Activated CD8-positive, alpha-beta memory T cell treated with anti-CD3 and anti-CD28 coated beads, Interleukin-2, amount 50 U/mL, for 1 hour (primary cell): ENCODE measurements around the gene ZNF19.

Source experiments
- DNase-seq: peaks from one replicate; pipeline ENCODE4 v3.0.0-alpha.2; 2020; ENCODE audit errors: extremely low read depth

Gene ZNF19

DNA sequence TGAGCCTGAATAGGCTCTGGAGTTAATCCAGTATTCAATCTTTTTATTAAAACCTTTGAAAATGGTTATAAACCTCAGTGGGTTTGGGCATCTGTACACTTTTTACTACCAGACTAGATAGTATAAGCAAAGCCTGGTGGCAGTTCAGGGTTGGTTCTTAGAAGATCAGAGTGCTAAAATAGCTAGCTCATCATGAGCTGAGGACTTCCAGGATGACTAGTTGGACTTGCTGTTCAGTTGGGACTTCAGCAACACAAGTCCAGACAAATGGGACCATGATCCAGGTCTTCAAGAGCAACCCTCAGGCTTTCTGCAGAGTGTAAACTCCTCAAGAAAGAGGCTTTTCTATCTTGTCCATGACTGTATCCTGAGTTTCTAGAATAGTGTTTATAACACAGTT is 1.2 kb upstream of the ZNF19 start:
- DNase-seq = no peak

DNA sequence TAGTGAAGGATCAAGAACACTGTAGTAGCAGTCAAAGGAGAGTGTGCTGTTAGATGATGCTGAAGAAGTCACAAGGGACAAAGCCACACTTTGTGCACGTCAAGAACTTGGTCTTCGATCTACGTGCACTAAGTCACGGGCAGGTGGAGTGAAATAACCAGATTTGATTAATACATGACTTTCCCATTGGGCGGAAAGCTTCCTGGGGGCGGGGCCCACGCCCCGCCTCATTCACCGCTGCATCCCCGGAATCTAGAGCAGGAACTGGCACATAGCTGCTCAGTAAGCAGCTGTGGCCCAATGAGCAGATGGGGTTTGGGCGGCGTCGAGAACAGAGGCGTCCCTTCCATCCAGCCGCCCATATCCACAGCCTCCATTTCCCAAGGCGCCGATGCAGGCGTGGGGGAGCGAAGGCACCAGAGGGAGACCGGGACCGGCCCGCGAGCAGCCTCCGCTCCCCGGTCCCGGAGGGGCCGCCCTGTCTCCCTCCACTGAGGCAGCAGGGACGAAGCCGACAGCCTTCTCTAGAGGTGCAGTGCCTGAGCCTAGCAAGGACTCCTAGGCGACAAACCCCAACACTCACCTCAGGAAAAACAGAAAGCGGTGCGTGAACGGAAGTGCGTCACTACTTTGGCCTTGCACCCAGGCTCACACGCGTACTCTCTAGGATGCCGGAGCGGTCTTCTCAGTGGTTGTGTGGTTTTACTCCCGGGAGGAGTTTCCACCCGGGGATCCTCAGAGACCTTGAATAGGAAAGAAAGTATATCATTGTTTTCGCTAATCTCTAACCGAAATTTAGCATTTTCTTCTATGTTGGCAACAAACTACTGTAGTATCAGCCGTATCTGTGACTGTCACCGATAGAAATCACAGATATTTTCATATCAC is 4.9 kb downstream of the ZNF19 start:
- peak; percentile 69 for DNase-seq

DNA sequence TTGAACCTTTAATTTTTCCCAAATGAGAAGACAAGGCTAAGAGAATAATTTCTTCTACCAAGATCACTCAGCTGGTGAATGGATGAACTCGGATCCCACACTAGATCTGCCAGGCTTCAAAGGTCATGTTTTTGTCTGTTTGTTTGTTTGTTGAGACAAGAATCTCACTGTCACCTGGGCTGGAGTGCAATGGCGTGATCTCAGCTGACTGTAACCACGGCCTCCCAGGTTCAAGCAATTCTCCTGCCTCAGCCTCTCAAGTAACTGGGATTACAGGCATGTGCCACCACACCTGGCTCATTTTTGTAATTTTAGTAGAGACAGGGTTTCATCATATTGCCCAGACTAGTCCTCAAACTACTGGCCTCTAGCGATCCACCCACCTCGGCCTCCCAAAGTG is 6.6 kb downstream of the ZNF19 start:
- no peak for DNase-seq

DNA sequence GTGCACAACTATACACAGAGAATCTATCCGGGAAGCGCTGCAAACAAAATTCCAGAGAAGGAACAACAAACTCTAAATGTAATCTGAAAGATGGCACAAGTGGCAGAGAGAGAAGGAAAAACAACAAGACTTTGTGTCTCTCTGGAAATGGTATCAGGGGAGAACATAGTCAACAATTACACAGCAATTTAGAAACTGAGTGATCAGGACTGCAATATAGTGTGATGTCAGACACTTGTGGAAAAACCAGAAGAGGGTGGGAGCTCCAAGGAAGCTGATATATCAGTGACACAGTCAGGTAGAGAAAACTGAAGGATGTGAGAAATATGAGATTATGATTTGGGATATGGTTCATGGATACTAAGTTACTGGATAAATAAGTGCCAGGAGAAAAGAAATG is 8.2 kb downstream of the ZNF19 start:
- no peak for DNase-seq

DNA sequence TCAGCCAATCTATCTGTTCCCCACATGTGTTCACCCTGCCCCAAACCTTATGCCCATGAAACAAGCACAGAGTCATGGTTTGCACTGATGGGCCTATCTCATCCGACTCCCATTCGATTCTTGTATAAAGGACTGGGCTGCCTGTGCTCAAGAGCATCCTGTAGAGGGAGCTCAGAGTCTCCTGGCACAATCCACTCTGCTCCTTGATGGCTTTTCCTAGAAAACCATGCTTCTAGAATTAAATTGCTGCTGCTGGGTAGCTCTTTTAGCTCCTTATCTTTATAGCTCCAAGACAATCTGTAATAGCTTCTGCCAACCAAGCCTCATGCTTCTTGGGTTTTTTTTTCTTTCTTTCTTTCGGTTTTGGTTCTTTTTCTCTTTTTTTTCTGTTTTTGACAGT is 9.7 kb downstream of the ZNF19 start:
- DNase-seq = no peak

DNA sequence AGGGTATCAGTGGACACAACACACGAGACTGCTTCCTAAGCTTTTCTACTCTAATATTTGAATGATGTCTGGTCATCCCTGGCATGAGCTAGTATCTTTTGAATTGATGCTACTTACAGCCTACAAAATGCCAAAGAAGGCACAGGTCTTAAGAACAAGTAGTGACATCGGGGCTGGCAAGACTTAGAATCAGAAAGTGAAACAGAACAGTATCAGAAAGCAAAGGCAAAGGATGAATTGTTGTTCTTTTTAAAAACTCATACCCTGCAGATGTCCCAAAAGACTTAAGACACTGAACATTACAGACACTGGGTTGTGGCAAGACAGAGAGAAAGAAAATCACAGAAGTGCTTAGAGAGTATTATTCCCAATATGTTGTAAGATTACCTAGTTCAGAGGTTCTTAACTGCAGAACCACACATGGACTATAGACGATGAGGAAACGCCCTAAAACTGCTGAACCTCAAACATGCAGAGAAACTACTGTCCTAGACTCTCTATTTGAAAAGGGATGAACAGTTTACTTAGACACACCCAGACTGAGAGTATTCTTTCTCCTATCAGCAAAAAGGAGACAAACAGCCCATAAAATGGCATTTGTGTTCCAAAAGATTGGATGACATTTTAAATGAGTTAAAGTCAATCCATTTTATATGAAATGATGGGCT is 12.5 kb downstream of the ZNF19 start:
- no peak for DNase-seq

DNA sequence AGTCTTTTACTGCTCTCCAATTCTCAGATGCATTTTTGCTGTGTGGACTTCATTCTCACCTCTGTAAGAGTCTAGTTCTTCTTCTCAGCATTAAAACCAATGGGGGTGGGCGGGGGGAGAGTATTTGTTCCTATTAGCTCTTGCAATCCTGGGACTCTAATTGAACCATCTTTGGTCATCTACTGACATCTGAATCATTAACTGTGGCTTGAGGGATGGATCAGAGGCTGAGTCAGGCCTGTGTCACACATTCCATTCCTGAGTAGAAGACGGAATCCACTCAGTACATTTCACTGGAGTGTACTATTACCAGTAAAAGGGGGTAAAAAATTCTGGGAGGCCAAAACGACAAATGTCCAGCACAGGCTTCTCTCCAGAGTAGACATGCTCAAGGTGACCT is 14.3 kb downstream of the ZNF19 start:
- no peak for DNase-seq

DNA sequence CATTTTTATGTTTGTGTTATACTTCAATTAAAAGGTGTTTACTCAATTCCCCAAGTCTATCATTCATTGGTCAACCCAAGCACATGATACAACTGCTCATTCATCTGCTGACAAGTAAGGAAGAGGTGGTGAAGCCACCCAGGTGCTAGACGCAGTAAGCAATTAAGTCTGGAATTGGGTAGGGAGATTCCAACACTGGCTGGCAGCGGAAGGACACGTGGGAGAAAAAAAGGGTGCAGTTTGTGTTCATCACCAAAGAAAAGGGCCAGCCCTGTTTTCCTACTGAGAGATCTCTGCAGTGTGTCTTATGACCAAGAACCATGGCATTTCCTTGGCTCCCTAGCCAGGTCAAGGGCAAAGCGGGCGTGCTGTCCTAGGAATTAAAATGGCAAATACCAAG is 15.2 kb downstream of the ZNF19 start:
- DNase-seq = no peak

DNA sequence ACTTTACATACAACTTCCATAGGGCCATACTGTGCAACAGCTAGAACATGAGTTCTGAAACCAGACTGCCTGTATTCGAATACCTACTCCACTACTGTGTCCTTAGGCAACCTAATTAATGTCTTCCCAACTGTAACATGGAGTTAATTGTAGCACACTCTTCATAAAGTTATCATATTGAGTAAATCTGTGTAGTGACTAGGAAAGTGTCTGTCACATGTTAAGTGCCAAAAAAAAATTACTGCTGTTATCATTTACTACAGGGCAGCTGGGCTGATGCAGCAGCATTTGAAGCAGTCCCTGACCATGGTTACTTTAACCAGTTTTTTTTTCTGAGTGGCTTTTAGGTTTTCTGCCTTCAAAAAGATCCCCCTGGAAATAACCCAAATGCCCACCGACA is 16.2 kb downstream of the ZNF19 start:
- no peak for DNase-seq

DNA sequence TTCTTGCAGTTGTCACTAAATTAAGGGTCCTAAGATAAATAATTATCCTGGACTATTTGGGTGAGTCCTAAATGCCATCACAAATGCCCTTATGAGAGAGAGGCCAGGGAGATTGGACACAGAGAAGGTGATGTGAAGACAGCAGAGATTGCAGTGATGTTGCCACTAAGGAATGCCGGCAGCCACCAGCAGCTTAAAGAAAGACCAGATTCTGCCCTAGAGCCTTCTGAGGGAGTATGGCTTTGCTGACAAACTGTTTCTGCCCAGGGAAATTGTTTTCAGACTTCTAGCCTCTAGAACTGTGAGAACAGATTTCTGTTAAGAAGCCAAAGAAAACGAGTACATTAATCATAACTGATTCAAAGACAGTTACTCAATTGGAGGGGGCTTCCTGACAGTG is 17.1 kb downstream of the ZNF19 start:
- DNase-seq = no peak

DNA sequence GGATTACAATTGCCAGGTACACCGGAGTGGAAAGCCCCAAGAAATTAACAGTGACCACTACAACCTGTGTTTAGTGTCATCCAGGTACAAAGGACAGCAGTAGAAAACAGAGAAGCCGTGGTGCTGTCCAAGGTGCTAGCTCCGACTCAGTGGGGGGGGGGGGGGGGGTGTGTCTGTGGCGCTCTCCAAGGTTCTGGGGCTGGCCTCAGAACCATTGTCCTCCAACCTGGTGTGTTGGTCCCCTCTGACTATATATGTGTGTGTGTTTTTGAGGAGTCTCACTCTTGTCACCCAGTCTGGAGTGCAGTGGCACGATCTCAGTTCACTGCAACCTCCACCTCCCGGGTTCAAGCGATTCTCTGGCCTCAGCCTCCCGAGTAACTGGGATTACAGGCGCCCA is 21.3 kb downstream of the ZNF19 start:
- DNase-seq = peak; percentile 4

DNA sequence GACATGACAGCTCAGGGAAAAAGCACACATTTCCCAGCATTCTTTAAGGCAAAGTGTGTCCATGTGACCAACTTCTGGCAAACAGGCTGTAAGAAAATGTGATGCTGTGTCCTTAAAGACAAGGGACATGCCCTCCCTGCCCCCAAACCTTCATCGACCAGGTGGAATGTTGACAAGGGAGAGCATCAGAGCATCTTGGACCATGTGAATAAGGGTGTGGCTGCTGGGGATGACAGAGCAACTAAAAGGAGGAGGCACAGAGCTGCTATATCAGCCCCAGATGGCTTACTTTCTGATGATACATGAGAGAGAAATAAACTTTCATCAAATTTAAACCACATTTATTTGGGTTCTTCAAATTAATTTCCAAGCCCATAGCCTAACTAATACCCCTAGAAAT is 24.9 kb downstream of the ZNF19 start:
- DNase-seq = no peak

DNA sequence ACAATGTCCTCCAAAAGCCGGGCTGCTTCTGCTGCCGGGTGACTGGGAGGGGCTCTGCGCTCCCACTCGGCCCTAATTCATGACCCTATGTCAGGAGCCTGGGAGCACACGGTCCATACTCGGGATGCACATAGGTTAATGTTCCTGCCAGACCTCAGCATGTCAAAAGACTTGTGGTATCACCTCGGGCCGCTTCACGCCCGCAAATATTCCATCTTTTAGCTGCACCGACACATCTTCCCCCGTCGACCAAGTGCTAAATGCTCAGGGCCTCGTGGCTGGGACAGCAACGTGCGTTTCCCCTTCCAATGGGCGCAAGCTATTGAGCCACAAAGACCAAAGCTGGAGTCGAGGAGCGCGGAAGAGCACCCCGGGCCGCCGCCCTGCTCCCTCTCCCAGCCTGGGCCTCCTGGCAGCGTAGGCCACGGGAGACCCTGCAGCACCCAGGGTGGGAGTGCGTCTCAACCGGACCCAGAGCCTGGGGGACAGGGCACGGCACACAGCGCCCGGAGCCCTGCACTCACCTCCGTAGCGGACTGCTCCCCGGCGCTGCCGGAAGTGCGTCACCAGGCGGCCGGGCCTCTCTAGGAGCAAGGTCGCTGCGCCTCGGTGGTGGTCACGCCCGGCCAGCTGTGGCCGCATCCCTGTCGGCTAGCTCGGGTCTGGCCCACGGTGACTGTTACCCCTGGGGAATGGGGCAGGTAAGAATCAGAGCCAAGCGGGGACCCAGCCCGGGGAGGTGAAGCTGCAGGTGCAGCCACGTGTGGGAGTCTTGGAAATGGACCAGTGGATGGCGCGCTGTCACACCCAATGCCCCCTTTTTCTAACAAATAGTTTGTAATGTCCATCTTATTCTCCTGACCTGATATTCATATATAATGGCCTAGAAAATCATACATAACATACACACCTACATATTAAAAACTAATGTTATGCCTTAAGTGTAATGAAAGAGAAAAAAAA is 27.2 kb downstream of the ZNF19 start, which contains the start of gene ZNF23:
Gene ZNF23, minus strand, starts transcription at position 562 of the 963 bp plus-strand sequence. CDS start 5,451 bp downstream, outside the sequence.
- DNase-seq = peak; percentile 38

DNA sequence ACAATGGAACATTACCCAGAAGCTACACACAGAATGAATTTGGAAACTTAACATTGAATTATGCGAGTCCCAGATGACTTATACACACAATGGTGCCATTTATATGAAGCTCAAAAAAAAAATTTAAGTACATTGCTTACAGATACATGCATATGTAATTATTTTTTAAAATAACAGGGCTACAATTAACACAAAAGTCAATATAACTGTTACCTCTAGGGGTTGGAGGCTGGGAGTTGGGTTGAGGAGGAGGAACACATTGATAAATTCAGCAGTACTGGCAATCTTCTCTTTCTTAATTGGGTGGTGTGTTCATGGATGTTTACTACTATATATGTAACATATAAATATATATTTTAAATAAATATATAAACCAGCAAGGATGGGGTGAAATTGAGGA is 28.2 kb downstream of the ZNF19 start:
- no peak for DNase-seq

DNA sequence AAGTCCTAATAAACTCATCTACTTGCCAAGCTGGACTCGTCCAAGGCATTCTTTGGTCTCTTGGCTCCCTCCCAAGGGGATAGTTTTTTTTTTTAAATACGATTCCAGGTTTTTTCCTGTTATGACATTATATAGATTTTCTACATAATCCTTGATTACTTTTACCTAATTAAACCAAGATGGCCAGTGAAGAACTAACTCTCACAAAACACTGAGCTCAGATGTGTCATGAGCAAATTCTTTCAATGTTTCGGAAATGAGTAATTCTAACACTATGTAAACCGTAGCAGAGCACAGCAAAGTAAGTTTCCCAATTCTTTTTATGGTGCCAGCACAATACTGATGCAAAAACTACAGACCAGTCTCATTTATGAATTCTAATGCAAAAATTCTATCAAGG is 28.9 kb downstream of the ZNF19 start:
- no peak for DNase-seq

DNA sequence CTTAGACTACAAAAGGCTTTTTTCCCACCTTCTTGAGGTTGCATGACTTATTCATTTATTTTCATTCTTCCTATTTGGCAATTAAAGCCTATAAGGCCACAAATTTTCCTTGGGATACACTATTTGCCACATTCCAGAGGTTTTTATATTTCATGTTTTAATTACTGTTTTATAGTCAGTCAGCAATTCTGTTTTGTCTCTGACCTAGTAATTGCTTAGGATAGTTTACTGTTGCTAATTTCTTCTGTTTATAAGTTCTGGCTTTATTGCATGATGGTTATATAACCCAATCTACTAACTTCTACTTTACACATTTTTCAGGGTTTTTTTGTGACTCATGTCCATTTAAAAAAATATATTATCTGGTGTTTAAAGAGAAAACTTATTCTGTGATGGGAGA is 29.6 kb downstream of the ZNF19 start:
- DNase-seq = no peak

DNA sequence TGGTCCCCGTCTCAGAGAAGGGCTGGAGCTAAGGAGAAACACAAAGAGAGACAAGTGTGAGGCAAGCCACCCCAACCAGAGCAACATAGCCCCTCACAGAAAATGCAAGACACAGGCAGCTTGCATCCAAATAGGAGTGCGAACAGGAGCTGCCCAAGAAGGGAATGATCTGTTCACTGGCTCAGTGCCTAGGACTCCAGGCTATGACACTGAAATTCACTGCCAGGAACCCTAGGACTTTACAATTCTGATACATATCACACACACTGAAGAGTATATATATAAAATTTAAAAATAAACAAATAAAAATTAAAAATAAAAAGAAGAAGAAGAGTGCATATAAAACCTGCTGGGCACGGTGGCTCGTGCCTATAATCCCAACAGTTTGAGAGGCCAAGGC is 32.3 kb downstream of the ZNF19 start:
- DNase-seq = no peak

DNA sequence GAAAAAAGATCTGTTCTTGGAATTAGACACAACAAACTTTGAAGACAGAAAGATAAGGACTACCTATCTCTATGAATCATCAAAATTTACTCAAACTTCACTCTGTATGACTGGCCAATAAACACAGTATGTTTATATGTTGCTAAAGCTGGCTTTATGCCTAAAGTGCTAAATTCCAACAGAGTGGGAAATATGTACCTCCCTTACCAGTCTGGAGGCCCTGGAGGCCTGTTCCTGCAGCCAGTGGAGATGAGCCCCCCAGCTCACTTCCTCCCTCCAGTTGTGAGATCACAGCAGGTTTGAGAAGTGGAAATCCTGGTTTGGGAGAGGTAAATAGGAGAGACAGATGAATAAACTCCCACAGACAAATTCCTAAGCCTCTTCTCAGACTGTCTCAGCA is 36.1 kb downstream of the ZNF19 start:
- DNase-seq = no peak

DNA sequence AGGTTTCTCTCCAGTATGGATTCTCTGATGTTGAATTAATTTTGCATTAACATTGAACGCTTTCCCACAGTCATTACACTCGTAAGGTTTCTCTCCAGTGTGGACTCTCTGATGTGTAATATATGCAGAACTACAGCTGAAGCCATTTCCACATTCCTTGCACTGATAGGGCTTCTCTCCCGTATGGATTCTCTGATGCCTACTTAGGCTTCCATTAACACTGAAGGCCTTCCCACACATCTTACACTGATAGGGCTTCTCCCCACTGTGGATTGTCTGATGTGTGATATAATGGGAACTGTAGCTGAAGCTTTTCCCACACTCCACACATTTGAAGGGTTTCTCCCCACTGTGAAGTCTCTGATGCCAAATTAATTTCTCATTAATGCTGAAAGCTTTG is 40.1 kb downstream of the ZNF19 start:
- DNase-seq = no peak

DNA sequence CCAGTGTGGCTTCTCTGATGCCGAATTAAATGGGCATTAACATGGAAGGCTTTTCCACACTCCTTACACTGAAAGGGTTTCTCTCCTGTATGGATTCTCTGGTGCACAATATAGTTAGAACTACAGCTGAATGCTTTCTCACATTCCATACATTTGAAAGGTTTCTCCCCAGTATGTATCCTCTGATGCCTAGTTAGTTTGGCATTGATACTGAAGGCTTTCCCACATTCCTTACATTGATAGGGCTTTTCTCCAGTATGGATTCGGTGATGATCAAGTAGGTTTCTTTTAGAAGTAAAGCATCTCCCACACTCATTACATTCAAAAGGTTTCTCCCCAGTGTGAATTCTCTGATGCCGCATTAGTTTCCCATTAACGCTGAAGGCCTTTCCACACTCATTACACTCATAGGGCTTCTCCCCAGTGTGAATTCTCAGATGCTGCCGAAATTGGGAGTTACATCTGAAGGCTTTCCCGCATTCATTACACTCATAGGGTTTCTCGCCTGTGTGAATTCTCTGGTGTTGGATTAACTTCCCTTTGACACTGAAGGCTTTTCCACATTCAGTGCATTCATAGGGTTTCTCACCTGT is 40.8 kb downstream of the ZNF19 start:
- no peak for DNase-seq

DNA sequence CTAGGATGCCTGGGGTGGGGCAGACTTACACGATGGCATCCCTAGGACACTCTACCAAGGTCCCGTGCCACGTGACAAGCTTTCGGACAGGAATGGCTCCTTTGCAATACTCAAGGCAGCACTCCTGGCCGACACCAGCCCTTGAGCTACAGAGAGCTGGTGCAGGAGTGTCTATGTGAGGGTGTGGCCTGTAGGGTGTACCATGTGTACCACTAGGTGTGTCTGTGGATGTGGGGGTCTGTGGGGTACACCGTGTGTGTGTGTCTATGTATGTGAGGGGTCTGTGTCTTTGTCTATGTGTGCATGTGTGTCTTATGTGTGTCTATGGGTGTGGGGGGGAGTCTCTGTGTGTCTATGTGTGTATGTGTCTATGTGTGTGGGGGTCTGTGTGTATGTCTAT is 45.4 kb downstream of the ZNF19 start:
- no peak for DNase-seq

DNA sequence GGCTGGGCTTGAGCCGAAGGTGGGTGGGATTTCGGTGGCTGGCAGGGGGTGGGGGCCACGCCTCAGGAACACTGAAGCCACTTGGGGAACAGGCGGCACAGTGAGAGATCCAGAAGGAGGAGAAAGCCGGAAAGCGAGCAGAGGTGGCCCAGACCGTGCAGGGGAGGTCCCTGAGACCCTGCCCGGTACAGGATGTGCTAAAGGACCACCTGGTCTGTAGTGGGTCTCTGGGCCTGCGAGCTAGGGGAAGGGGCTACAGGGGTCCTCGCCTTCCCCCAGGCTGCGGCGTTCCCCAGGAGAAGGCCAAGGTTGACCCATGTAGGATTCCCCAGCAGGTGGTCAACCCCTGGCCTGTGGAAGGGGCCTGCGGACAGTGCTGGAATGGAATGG is 47.1 kb downstream of the ZNF19 start, which contains the start of gene TLE7:
Gene TLE7, minus strand, starts transcription at position 4 of the 390 bp plus-strand sequence. CDS start 8,730 bp downstream, outside the sequence.
- no peak for DNase-seq
